NCI-H1694 treated with DMSO at 0.1 percent for 48 hours (cell line): Measurements from ENCODE around the gene MT1E.
"Not testable (repeated sequence)": the region's sequence is repeated elsewhere in the genome, so short reads cannot be mapped to it uniquely, and the experiment has no call there.

ENCODE experiments used
- DNase-seq: peaks from one replicate; lab custom pipeline; 2025; lab: John Stamatoyannopoulos, UW

Gene MT1E

DNA sequence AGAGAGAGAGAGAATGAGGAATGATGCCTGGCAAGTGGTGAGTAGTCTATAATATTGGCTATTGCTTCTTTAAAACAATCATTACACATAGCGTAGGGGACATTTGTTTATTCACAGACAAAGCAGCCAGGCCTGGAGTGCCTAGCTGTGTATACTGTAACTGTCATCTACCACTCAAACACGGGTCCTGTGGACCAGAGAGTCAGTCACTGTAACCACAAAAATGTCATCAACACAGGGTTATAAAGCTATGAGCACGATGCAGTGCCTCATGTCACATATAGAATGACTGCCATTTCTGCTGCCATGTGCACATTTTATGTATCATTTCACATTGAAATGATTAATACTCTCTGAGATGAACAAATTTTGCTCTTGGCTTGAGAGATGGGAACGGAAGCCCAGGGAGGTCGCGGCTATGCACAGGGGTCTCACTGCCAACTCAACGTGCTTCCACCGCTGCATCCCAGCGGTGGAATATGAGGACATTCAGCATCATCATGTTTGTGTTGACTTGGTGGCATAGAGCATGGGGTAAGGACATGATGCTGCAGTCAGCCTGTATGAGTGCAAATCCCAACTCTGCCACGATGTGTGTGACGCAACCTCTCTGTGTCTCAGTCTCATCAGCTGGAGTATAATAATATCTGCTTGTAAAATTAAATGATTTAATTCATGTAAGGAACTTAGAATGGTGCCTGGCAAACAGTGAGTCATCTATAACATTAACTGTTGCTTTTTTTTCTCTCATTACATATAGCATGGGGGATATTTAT lies 47.4 kb downstream of the MT1E start:
- peak; percentile 2 for DNase-seq

DNA sequence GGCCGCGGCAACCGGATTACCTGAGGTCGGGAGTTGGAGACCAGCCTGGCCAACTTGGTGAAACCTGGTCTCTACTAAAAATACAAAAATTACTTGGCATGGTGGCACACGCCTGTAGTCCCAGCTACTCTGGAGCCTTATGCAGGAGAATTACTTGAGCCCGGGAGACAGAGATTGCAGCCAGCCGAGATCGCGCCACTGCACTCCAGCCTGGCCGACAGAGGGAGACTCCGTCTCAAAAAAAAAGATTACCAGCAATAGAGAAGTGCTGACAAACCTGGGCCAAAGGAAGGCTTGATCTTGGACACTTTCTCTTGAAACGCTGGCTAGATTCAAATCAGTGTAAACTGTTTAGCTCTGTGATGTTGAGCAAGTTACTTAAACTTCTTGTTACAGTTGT lies 48.3 kb downstream of the MT1E start:
- no peak for DNase-seq

DNA sequence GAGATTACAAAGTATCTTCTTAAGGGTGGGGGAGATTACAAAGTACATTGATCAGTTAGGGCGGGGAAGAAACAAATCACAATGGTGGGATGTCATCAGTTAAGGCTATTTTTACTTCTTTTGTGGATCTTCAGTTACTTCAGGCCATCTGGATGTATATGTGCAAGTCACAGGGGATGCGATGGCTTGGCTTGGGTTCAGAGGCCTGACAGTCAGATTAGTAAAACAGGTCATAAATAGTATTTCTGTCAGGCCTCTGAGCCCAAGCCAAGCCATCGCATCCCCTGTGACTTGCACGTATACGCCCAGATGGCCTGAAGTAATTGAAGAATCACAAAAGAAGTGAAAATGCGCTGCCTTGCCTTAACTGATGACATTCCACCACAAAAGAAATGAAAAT lies 49.0 kb downstream of the MT1E start:
- DNase-seq, result not testable (repeated sequence)

DNA sequence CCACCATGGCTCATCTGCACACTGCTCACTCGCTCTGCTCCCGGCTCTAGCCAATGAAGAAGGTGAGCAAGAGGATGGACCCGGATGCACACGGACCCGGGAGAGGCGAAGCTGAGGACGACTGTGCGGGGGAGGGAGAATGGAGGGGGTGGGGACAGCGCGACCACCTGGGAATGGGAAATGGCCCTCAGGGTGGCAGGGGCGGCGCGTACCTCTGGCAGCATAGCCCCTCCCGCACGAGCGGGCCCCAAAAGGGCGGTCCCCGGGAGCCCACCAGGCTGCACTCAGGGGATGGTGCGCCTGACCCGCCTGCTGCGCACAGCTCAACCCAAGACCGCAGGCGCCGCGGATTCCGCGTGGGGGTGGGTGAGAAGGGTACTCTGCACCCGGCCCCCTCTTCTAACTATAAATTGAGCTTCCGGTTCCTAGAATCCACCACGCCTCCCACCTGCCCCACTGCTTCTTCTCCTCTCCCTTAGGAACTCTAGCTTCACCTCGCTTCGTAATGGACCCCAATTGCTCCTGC lies 50.2 kb downstream of the MT1E start:
- no peak for DNase-seq
